SHP77 treated with DMSO at 0.1 percent for 48 hours (cell line): Measurements from ENCODE around the gene CHST2.
"Not testable (repeated sequence)": the region's sequence is repeated elsewhere in the genome, so short reads cannot be mapped to it uniquely, and the experiment has no call there.

Source experiments
- DNase-seq: peaks from one replicate; lab custom pipeline; 2025; lab: John Stamatoyannopoulos, UW

Gene CHST2

GRCh38 chr3:143132246-143132980, 12.8 kb downstream of the CHST2 start:
- no peak for DNase-seq

- DNase-seq: no peak
Observed at GRCh38 chr3:143134471-143134870, 14.9 kb downstream of the CHST2 start.

GRCh38 chr3:143135150-143135549, 15.6 kb downstream of the CHST2 start:
- no peak for DNase-seq

GRCh38 chr3:143137435-143138036, 18.0 kb downstream of the CHST2 start:
- no peak for DNase-seq

- DNase-seq: no peak
Observed at GRCh38 chr3:143138953-143139352, 19.4 kb downstream of the CHST2 start.

GRCh38 chr3:143139762-143140161, 20.2 kb downstream of the CHST2 start:
- no peak for DNase-seq

GRCh38 chr3:143140550-143140949, 21.0 kb downstream of the CHST2 start:
- no peak for DNase-seq

- DNase-seq: no peak
Observed at GRCh38 chr3:143142354-143142753, 22.8 kb downstream of the CHST2 start.

- DNase-seq: no peak
Observed at GRCh38 chr3:143145906-143146305, 26.3 kb downstream of the CHST2 start.

GRCh38 chr3:143146486-143147274, 27.1 kb downstream of the CHST2 start:
- DNase-seq: no peak

GRCh38 chr3:143147707-143148106, 28.1 kb downstream of the CHST2 start:
- DNase-seq: no peak

- DNase-seq: no peak
Observed at GRCh38 chr3:143150071-143150470, 30.5 kb downstream of the CHST2 start.

- DNase-seq: no peak
Observed at GRCh38 chr3:143151004-143151731, 31.6 kb downstream of the CHST2 start.

- no peak for DNase-seq
Observed at GRCh38 chr3:143152043-143152442, 32.5 kb downstream of the CHST2 start.

- DNase-seq: no peak
Observed at GRCh38 chr3:143155756-143156155, 36.2 kb downstream of the CHST2 start.

GRCh38 chr3:143158014-143158988, 38.7 kb downstream of the CHST2 start:
- DNase-seq: no peak

- no peak for DNase-seq
Observed at GRCh38 chr3:143160437-143160836, 40.9 kb downstream of the CHST2 start.

GRCh38 chr3:143163562-143164100, 44.1 kb downstream of the CHST2 start:
- DNase-seq: no peak

GRCh38 chr3:143165211-143165610, 45.6 kb downstream of the CHST2 start:
- no peak for DNase-seq

GRCh38 chr3:143165612-143166285, 46.2 kb downstream of the CHST2 start:
- DNase-seq: not testable (repeated sequence)
